Prostate gland (tissue), 2 donors: ENCODE measurements around the gene RYR3. TPM values are rescaled to one million over a fixed set of nuclear protein-coding genes. Genes with fewer than 3 reads are reported as not detected.
A peak's percentile ranks its signal among the peaks of the same experiment; 100 is the strongest.

Experiments used
- DNase-seq: peaks from one replicate; pipeline ENCODE4 v3.0.0-alpha.2; 2019; ENCODE audit warnings: low spot score
- H3K27ac ChIP-seq, 2 donors: fragments of 200-600 bp; sonication (generic); 2 replicates each; pipeline ENCODE4 v1.5.1; 2017 to 2019
- H3K27me3 ChIP-seq: fragments of 200-600 bp; sonication (generic); replicated peaks from 2 replicates; pipeline ENCODE4 v1.5.1; 2019; ENCODE audit not compliant: insufficient read depth
- H3K36me3 ChIP-seq, 2 donors: fragments of 200-600 bp; sonication (generic); 1 replicate in 1 of 2; 2 replicates in 1 of 2; pipeline versions ENCODE4 v1.5.1 to v1.8.1; 2017 to 2019
- H3K4me1 ChIP-seq: fragments of 200-600 bp; sonication (generic); replicated peaks from 2 replicates; pipeline ENCODE4 v1.5.1; 2019
- H3K4me3 ChIP-seq, 2 donors: fragments of 200-600 bp; sonication (generic); 2 replicates each; pipeline ENCODE4 v1.5.1; 2017 to 2019
- H3K9me3 ChIP-seq: fragments of 200-600 bp; sonication (generic); 2 replicates; pipeline ENCODE4 v1.5.1; 2017
- CTCF ChIP-seq, 4 experiments: fragments of 200-600 bp in 2 of 4; fragments of 450-650 bp in 2 of 4; sonication (generic) in 2 of 4; IDR thresholded peaks; 1 replicate in 3 of 4; 2 replicates in 1 of 4; pipeline ENCODE4 v1.5.1; 2016 to 2019; ENCODE audit warnings: antibody characterized with exemption in 4 of 4, mild to moderate bottlenecking in 2 of 4, moderate library complexity in 2 of 4
- POLR2A ChIP-seq: fragments of 450-650 bp; IDR thresholded peaks from one replicate; pipeline ENCODE4 v1.6.1; 2016; ENCODE audit warnings: antibody characterized with exemption, mild to moderate bottlenecking
- POLR2AphosphoS5 ChIP-seq: sonication (generic); formaldehyde crosslinking; IDR thresholded peaks from one replicate; pipeline ENCODE4 v1.6.1; 2017; ENCODE audit warnings: antibody characterized with exemption
- WGBS: methylation state at CpG from one replicate; pipeline ENCODE4 v1.1.5; 2018; 5-methylcytosine and 5-hydroxymethylcytosine counted together
- intact Hi-C: fragments of 100-400 bp; cut with DNase I; formaldehyde crosslinking; loops from one replicate; pipeline ENCODE4 v1.14.2; 2022
- total RNA-seq, 2 donors: library from RNA; depleted of rRNA; stranded (reverse); fragments of >200 nt; gene quantifications; one replicate each; pipeline ENCODE4 v1.1.0, GENCODE V29; 2016

The RYR3 gene
- total RNA-seq, 2 donors from 2014 or later, result 0.41 to 2.3 TPM

- no peaks in the 10 kb centered on the region for H3K9me3 ChIP-seq
- 44% methylated on average over 7 of the region's 7 CpGs for WGBS
- no peaks in the 10 kb centered on the region for H3K36me3 ChIP-seq
- no peaks in the 10 kb centered on the region for H3K4me1 ChIP-seq
- no peak overlapping the region for H3K4me3 ChIP-seq
- TF ChIP-seq POLR2A (no peak), POLR2AphosphoS5 (no peak), CTCF (IDR thresholded peaks at IDR 0.05) (no peak)
- no peak overlapping the region for H3K27ac ChIP-seq
- DNase-seq, result no peak
- no peaks in the 10 kb centered on the region for H3K27me3 ChIP-seq
- intact Hi-C loops, result loop anchor here (10.0 kb wide), 1 partner anchor 65 kb away; no protein-coding TSS in a partner anchor
Measured at GRCh38 chr15:33600212-33600611, 289.4 kb downstream of the RYR3 start.

- H3K27ac ChIP-seq, result no peak overlapping the region
- intact Hi-C loops, result loop anchor here (10.0 kb wide), 1 partner anchor 63 kb away; no protein-coding TSS in a partner anchor
- TF ChIP-seq POLR2A, result no peak
- no peak for TF ChIP-seq POLR2AphosphoS5
- TF ChIP-seq CTCF (IDR thresholded peaks at IDR 0.05), result no peak
- H3K9me3 ChIP-seq, result no peaks in the 10 kb centered on the region
- H3K4me3 ChIP-seq, result no peak overlapping the region
- no peak for DNase-seq
- no peaks in the 10 kb centered on the region for H3K36me3 ChIP-seq
- no peaks in the 10 kb centered on the region for H3K4me1 ChIP-seq
- WGBS, result 69% methylated on average over 4 of the region's 4 CpGs
- no peaks in the 10 kb centered on the region for H3K27me3 ChIP-seq
Measured at GRCh38 chr15:33601461-33601860, 290.7 kb downstream of the RYR3 start.

- WGBS, result 44% methylated on average over 7 of the region's 7 CpGs
- DNase-seq, result no peak
- no peak overlapping the region for H3K4me3 ChIP-seq
- no peak overlapping the region for H3K27ac ChIP-seq
- H3K36me3 ChIP-seq, result no peaks in the 10 kb centered on the region
- H3K27me3 ChIP-seq, result no peaks in the 10 kb centered on the region
- no peaks in the 10 kb centered on the region for H3K4me1 ChIP-seq
- no peaks in the 10 kb centered on the region for H3K9me3 ChIP-seq
- TF ChIP-seq POLR2AphosphoS5 (no peak), POLR2A (no peak), CTCF (IDR thresholded peaks at IDR 0.05) (peak in 2 of 4 experiments; percentile 7 to 19)
- intact Hi-C loops, result loop anchor here (10.0 kb wide), 1 partner anchor 56 kb away; no protein-coding TSS in a partner anchor
Measured at GRCh38 chr15:33608714-33609113, 297.9 kb downstream of the RYR3 start.

GRCh38 chr15:33612721-33613304 lies 302.0 kb downstream of the RYR3 start:
- H3K9me3 ChIP-seq, result no peaks in the 10 kb centered on the region
- H3K4me3 ChIP-seq, result no peak overlapping the region
- no peaks in the 10 kb centered on the region for H3K27me3 ChIP-seq
- WGBS, result 82% methylated on average over 10 of the region's 10 CpGs
- DNase-seq, result no peak
- intact Hi-C loops, result no loop called here
- TF ChIP-seq POLR2AphosphoS5 (no peak), POLR2A (no peak), CTCF (IDR thresholded peaks at IDR 0.05) (no peak)
- H3K27ac ChIP-seq, result no peak overlapping the region
- H3K36me3 ChIP-seq, result no peaks in the 10 kb centered on the region
- H3K4me1 ChIP-seq, result no peaks in the 10 kb centered on the region

- Histone ChIP-seq H3K27me3 (no peaks in the 10 kb centered on the region), H3K4me1 (no peaks in the 10 kb centered on the region), H3K4me3 (no peak overlapping the region), H3K27ac (no peak overlapping the region), H3K36me3 (no peaks in the 10 kb centered on the region), H3K9me3 (no peaks in the 10 kb centered on the region)
- TF ChIP-seq POLR2A (no peak), CTCF (IDR thresholded peaks at IDR 0.05) (no peak), POLR2AphosphoS5 (no peak)
- intact Hi-C loops, result no loop called here
- no peak for DNase-seq
- WGBS, result 76% methylated on average over 3 of the region's 3 CpGs
Measured at GRCh38 chr15:33616475-33616874, 305.7 kb downstream of the RYR3 start.
